ENCODE measurements around the gene FPR1. TPM values are rescaled to one million over a fixed set of nuclear protein-coding genes. Genes with fewer than 3 reads are reported as not detected.

FPR1 gene
- total and polyA plus RNA-seq, 2 of the 13 experiments (the other 11 are each of a cell fraction or from before 2014, with no cell fraction given), result not detected

- no peak for FAIRE-seq
- POLR2A ChIA-PET, result no interaction called here
- no peak for DNase-seq (ENCODE audit: low spot score)
- H3K79me2 ChIP-seq (ENCODE audit: insufficient read depth, low read length), result no peaks in the 10 kb centered on the region
- no peak overlapping the region for H3K4me2 ChIP-seq (ENCODE audit: low read depth, low read length)
- no peaks in the 10 kb centered on the region for H4K20me1 ChIP-seq (ENCODE audit: insufficient read depth, low read length)
- H3K36me3 ChIP-seq (replicated peaks in 1 of 2; ENCODE audit: control insufficient read depth in 1 of 2, insufficient read depth in 2 of 2, low read length in 2 of 2), result no peaks in the 10 kb centered on the region
- H3K4me3 ChIP-seq (replicated peaks in 1 of 3; ENCODE audit: insufficient read depth in 1 of 3, low read depth in 2 of 3, low read length in 3 of 3), result no peak overlapping the region
- no peak overlapping the region for H2AFZ ChIP-seq (ENCODE audit: low read length)
- BruUV-seq (replicated peaks), result no TSS peak
- CTCF ChIA-PET (ENCODE audit: low intra/inter-chr PET ratio, low total read pairs), result no interaction called here
- no peak overlapping the region for H3K27ac ChIP-seq (ENCODE audit: extremely low read length, insufficient read depth, low read length)
- H3K4me1 ChIP-seq (ENCODE audit: insufficient read depth, low read length), result no peaks in the 10 kb centered on the region
- no peaks in the 10 kb centered on the region for H3K27me3 ChIP-seq (ENCODE audit: control insufficient read depth in 1 of 2, insufficient read depth in 2 of 2, low read length in 2 of 2)
- H3K9me3 ChIP-seq (ENCODE audit: low read length), result no peaks in the 10 kb centered on the region; the same call in 1 of the 2 replicates
- intact Hi-C loops (cut with micrococcal nuclease; ENCODE audit: unreplicated experiment), result no loop called here
- ATAC-seq, result no peak
- in situ Hi-C loops (cut with HindIII; ENCODE audit: extremely low pct_ligation_motif_present, low pct_unique_long_range_greater_than_20kb), result no loop called here
- TF ChIP-seq MIXL1 (CRISPR knock-in tag; IDR thresholded peaks at IDR 0.05) (no peak), ZNF331 (CRISPR knock-in tag; IDR thresholded peaks at IDR 0.05) (no peak), NONO (IDR thresholded peaks at IDR 0.05) (no peak), NONO (CRISPR knock-in tag; conservative IDR thresholded peaks at IDR 0.05) (no peak), SNAPC2 (CRISPR knock-in tag; IDR thresholded peaks at IDR 0.05) (no peak)
- no peak overlapping the region for H3K9ac ChIP-seq (ENCODE audit: insufficient read depth, low read depth, low read length)
- 0% methylated on average over 5 of the region's 6 CpGs for WGBS (ENCODE audit: low lambda C conversion rate)
Measured at GRCh38 chr19:51786646-51787494, 35.2 kb upstream of the FPR1 start.

- Histone ChIP-seq H4K20me1 (ENCODE audit: insufficient read depth, low read length) (no peaks in the 10 kb centered on the region), H3K9ac (ENCODE audit: insufficient read depth, low read depth, low read length) (no peak overlapping the region), H3K4me3 (replicated peaks in 1 of 3; ENCODE audit: insufficient read depth in 1 of 3, low read depth in 2 of 3, low read length in 3 of 3) (no peak overlapping the region), H3K27ac (ENCODE audit: extremely low read length, insufficient read depth, low read length) (no peak overlapping the region), H2AFZ (ENCODE audit: low read length) (no peak overlapping the region), H3K79me2 (ENCODE audit: insufficient read depth, low read length) (no peaks in the 10 kb centered on the region), H3K4me2 (ENCODE audit: low read depth, low read length) (no peak overlapping the region), H3K27me3 (ENCODE audit: control insufficient read depth in 1 of 2, insufficient read depth in 2 of 2, low read length in 2 of 2) (no peaks in the 10 kb centered on the region), H3K36me3 (replicated peaks in 1 of 2; ENCODE audit: control insufficient read depth in 1 of 2, insufficient read depth in 2 of 2, low read length in 2 of 2) (no peaks in the 10 kb centered on the region), H3K9me3 (ENCODE audit: low read length) (no peaks in the 10 kb centered on the region; the same call in 1 of the 2 replicates), H3K4me1 (ENCODE audit: insufficient read depth, low read length) (no peaks in the 10 kb centered on the region)
- no peak for TF ChIP-seq SAP130 (CRISPR knock-in tag; IDR thresholded peaks at IDR 0.05; ENCODE audit: low read depth)
- no peak for TF ChIP-seq THYN1 (CRISPR knock-in tag; IDR thresholded peaks at IDR 0.05; ENCODE audit: borderline replicate concordance, low read depth)
- no peak for TF ChIP-seq ZNF124 (CRISPR knock-in tag; IDR thresholded peaks at IDR 0.05)
- TF ChIP-seq ZNF761 (CRISPR knock-in tag; conservative IDR thresholded peaks at IDR 0.05), result no peak
- TF ChIP-seq ZNF75D (CRISPR knock-in tag; IDR thresholded peaks at IDR 0.05; ENCODE audit: borderline replicate concordance), result no peak
- TF ChIP-seq ZC3H4 (CRISPR knock-in tag; IDR thresholded peaks at IDR 0.05; ENCODE audit: borderline replicate concordance), result no peak
- TF ChIP-seq ASH2L (IDR thresholded peaks at IDR 0.05; ENCODE audit: insufficient read length, low read depth, low read length), result no peak
- no peak for TF ChIP-seq KAT7 (CRISPR knock-in tag; IDR thresholded peaks at IDR 0.05; ENCODE audit: borderline replicate concordance)
- 39% methylated on average over 6 of the region's 6 CpGs for WGBS (ENCODE audit: low lambda C conversion rate)
- FAIRE-seq, result no peak
- intact Hi-C loops (cut with micrococcal nuclease; ENCODE audit: unreplicated experiment) (no loop called here), in situ Hi-C loops (cut with HindIII; ENCODE audit: extremely low pct_ligation_motif_present, low pct_unique_long_range_greater_than_20kb) (no loop called here)
- no peak for ATAC-seq
- DNase-seq (ENCODE audit: low spot score), result no peak
- CTCF ChIA-PET (ENCODE audit: low intra/inter-chr PET ratio, low total read pairs), result no interaction called here
- POLR2A ChIA-PET, result no interaction called here
- no TSS peak for BruUV-seq (replicated peaks)
Measured at GRCh38 chr19:51784922-51785690, 33.4 kb upstream of the FPR1 start.
